GM10266 (cell line): ENCODE measurements around the gene MSRB1.

Source experiments
- DNase-seq: peaks from one replicate; pipeline ENCODE4 v3.0.0; 2012; ENCODE audit errors: extremely low spot score
- CTCF ChIP-seq: IDR thresholded peaks from 2 replicates; pipeline ENCODE4 v1.5.1; 2012; ENCODE audit warnings: mild to moderate bottlenecking, low read depth; ENCODE audit not compliant: control insufficient read depth, insufficient read depth; ENCODE audit errors: missing control alignments

Gene MSRB1

GRCh38 chr16:1989209-1990100 is 46.5 kb upstream of the MSRB1 start, which contains the start of gene SYNGR3:
Gene SYNGR3 (plus strand): TSS chr16:1989970. CDS start chr16:1990103, 133 bp downstream.
- peak; percentile 68 for DNase-seq
- TF ChIP-seq CTCF, result no peak

GRCh38 chr16:1987198-1987597 is 44.2 kb upstream of the MSRB1 start:
- DNase-seq, result no peak
- TF ChIP-seq CTCF, result no peak

- DNase-seq, result no peak
- no peak for TF ChIP-seq CTCF
Observed at GRCh38 chr16:1985466-1986150, 42.6 kb upstream of the MSRB1 start.

- no peak for TF ChIP-seq CTCF
- DNase-seq, result no peak
Observed at GRCh38 chr16:1984347-1985225, 41.6 kb upstream of the MSRB1 start.

GRCh38 chr16:1983544-1984346 is 40.7 kb upstream of the MSRB1 start, which contains the start of gene GFER:
Gene GFER (plus strand): TSS chr16:1984193. CDS start chr16:1984219, 26 bp downstream.
- peak; percentile 99 for DNase-seq
- peak; percentile 84 for TF ChIP-seq CTCF

GRCh38 chr16:1982991-1983543 is 40.1 kb upstream of the MSRB1 start:
- DNase-seq, result no peak
- no peak for TF ChIP-seq CTCF
